A549 (cell line): Measurements from ENCODE around the gene ZFX.

ENCODE experiments used
- POLR2A ChIP-seq: IDR thresholded peaks from 2 replicates; pipeline ENCODE4 v1.6.1; 2012; ENCODE audit warnings: mild to moderate bottlenecking, low read length
- RFX5 ChIP-seq: fragments of 450-650 bp; IDR thresholded peaks from 2 replicates; pipeline ENCODE4 v1.7.1; 2014; ENCODE audit warnings: antibody characterized with exemption, mild to moderate bottlenecking, moderate library complexity
- SMC3 ChIP-seq: fragments of >200 bp; sonication (Bioruptor Twin); formaldehyde crosslinking; IDR thresholded peaks from 3 replicates; pipeline ENCODE4 v1.6.1; 2018; ENCODE audit warnings: inconsistent platforms
- TF ChIP-seq, protein P1 (sequence below): fragments of >200 bp; sonication (Bioruptor Twin); formaldehyde crosslinking; IDR thresholded peaks from 3 replicates; pipeline ENCODE4 v1.5.1; 2016

DNA sequence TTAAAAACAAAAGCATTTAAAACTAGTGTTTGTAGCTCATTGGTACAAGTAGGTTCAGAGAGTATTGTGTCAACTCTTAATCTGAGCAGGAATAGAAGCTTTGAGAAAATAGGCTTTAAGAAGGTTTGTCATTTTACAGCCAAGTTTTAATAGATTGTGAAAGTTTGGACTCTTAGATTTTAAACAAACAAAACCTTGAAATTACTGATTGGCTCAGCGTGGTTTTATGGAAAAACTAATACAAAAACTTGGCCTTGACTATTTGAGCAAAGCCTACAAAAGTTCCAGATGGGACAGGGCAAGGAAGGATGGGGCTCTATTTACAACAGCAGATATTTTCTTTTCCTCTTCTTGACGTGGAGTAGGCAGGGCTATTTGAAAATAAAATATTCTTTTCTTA lies 16.5 kb downstream of the ZFX start:
- TF ChIP-seq, protein P1, sequence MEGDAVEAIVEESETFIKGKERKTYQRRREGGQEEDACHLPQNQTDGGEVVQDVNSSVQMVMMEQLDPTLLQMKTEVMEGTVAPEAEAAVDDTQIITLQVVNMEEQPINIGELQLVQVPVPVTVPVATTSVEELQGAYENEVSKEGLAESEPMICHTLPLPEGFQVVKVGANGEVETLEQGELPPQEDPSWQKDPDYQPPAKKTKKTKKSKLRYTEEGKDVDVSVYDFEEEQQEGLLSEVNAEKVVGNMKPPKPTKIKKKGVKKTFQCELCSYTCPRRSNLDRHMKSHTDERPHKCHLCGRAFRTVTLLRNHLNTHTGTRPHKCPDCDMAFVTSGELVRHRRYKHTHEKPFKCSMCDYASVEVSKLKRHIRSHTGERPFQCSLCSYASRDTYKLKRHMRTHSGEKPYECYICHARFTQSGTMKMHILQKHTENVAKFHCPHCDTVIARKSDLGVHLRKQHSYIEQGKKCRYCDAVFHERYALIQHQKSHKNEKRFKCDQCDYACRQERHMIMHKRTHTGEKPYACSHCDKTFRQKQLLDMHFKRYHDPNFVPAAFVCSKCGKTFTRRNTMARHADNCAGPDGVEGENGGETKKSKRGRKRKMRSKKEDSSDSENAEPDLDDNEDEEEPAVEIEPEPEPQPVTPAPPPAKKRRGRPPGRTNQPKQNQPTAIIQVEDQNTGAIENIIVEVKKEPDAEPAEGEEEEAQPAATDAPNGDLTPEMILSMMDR = no peak
- TF ChIP-seq RFX5 (no peak), POLR2A (no peak), SMC3 (no peak)
